Subcutaneous abdominal adipose tissue (tissue), 5 donors: ENCODE results near the gene ANTXRL.
"Not testable (repeated sequence)": the region's sequence is repeated elsewhere in the genome, so short reads cannot be mapped to it uniquely, and the experiment has no call there.

ENCODE experiments used
- H3K27ac ChIP-seq: one replicate; pipeline ENCODE4 v1.7.0; 2013; ENCODE audit warnings: low read depth, mild to moderate bottlenecking, inconsistent platforms, low read length, moderate library complexity
- H3K27me3 ChIP-seq, 5 donors: one replicate each; pipeline ENCODE4 v1.7.0; 2013; ENCODE audit warnings: low read length in 5 of 5, inconsistent platforms in 1 of 5; ENCODE audit not compliant: control insufficient read depth in 5 of 5, insufficient read depth in 4 of 5
- H3K36me3 ChIP-seq, 5 donors: one replicate each; pipeline ENCODE4 v1.7.0; 2013; ENCODE audit warnings: low read length in 5 of 5; ENCODE audit not compliant: control insufficient read depth in 5 of 5, insufficient read depth in 5 of 5
- H3K4me1 ChIP-seq, 5 donors: one replicate each; pipeline ENCODE4 v1.7.0; 2013; ENCODE audit warnings: low read length in 5 of 5, mild to moderate bottlenecking in 3 of 5, moderate library complexity in 1 of 5; ENCODE audit not compliant: control insufficient read depth in 5 of 5, insufficient read depth in 5 of 5
- H3K4me3 ChIP-seq, 5 donors: one replicate each; pipeline ENCODE4 v1.7.0; 2013; ENCODE audit warnings: low read length in 5 of 5, low read depth in 1 of 5
- H3K9ac ChIP-seq, 5 donors: one replicate each; pipeline ENCODE4 v1.7.0; 2013; ENCODE audit warnings: low read length in 5 of 5, mild to moderate bottlenecking in 4 of 5, moderate library complexity in 3 of 5
- H3K9me3 ChIP-seq, 5 donors: one replicate each; pipeline ENCODE4 v1.7.0; 2013; ENCODE audit warnings: low read length in 5 of 5; ENCODE audit not compliant: control insufficient read depth in 5 of 5
- donor health status: healthy.
- donor health status: healthy.
- donor health status: healthy.
- donor health status: healthy.
- donor health status: healthy.

Gene ANTXRL

DNA sequence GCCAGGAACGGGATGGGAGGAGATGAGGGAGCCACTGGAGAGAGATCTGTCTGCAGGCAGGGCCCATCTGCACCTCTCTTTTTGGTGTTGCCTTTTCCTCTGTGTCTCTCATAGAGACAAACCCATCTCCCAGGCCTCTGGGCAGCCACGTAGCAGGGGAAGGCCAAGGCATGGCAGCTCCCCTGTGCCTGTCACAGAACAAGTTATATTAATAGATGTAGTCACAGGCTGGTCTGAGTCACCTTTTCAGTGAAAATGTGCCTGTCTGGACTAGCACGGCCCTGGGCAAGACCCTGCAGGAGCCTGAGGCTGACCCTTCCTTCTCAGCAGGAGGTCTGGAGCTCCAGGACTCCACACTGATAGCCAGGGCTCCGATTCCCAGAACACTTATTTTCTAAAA is 90.9 kb downstream of the ANTXRL start:
- not testable (repeated sequence) for H3K9ac ChIP-seq, H3K4me3 ChIP-seq, H3K36me3 ChIP-seq, H3K27ac ChIP-seq, H3K27me3 ChIP-seq, H3K4me1 ChIP-seq, H3K9me3 ChIP-seq

DNA sequence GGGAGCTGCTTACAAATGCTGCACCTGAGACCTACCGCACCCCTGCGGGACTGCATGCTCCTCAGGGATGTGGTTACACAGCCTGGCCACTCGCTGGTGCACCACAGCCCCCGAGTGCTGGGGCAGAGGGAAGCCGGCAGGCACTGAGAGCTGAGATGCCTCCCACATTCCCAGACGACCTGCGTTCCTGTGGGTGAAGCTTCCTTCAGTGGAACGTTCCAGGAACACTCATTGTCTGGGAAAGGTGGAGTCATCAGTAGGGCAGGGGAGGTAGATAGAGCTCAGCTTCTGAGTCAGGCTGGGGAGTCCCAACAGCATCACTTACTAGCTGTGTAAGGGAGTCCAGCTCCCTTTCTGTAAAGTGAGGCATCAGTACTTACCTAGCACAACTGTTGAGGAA is 91.3 kb downstream of the ANTXRL start:
- H3K9ac ChIP-seq, H3K36me3 ChIP-seq, H3K27me3 ChIP-seq, H3K4me1 ChIP-seq, H3K9me3 ChIP-seq, H3K27ac ChIP-seq, H3K4me3 ChIP-seq: not testable (repeated sequence)

DNA sequence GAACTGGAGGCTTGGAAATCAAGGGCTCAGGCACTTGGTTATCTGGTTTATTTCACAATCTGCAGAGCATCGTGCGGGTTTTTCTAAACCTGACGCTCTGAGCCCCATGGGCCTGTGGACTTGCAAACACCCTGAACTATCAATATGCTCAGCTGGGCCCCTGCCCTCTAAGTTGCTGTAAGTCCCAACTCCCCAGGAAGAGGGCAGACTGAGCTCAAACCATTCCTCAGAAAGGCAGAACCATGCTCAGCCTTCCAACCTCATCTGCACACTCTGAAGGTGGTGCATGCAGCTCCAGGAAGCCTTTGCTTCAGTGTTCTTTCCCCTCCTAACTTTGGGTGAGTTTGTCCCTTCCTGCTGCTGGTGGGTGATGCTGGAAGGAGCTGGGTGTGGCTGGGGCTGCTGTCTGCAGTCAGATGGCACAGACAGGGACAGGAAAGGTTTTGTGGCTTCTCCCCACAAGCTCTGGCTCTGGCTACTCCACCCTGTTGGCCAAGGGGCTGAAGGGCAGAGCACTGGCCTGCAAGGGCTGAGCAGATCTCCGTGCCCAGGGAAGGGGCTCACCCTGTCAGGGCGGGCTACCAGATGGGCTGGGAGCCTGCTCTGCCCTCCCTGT is 92.5 kb downstream of the ANTXRL start:
- not testable (repeated sequence) for H3K27me3 ChIP-seq, H3K36me3 ChIP-seq, H3K9me3 ChIP-seq, H3K27ac ChIP-seq, H3K9ac ChIP-seq, H3K4me1 ChIP-seq, H3K4me3 ChIP-seq
